Measurements from ENCODE around the gene CPNE4. TPM values are rescaled to one million over a fixed set of nuclear protein-coding genes. Genes with fewer than 3 reads are reported as not detected.

CPNE4 gene
- total RNA-seq, 1 donor from 2014 or later = not detected

DNA sequence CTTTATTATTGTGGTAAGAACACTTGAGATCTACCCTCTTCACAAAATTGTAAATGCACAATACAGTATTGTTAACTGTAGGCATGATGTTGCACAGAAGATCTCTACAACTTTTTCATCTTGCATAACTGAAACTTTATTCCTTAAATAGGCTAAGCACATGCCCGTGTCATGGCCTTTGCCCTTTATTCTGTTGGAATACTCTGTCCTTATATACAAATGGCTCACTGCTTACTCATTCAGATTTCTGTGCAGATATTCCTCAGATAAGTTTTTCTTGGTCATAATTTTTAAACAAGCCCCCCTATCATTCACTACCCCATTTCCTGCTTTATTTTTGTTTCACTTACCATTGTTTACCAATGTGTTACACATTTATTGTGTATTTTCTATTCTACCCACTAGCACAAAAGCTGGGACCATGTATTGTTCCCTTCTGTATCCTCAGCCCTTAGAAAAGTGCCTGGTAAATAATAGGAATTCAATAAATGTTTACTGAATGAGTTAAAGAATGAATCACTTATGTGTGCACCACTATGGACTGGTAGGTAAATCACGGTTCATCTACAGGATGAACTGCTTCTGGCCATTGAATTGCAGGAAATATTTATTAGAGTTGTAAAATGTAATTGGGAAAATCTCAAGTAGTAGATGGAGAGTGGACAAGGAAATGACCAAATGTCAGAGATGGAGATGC lies 151.0 kb downstream of the CPNE4 start:
- intact Hi-C loops (cut with micrococcal nuclease) = no loop called here

DNA sequence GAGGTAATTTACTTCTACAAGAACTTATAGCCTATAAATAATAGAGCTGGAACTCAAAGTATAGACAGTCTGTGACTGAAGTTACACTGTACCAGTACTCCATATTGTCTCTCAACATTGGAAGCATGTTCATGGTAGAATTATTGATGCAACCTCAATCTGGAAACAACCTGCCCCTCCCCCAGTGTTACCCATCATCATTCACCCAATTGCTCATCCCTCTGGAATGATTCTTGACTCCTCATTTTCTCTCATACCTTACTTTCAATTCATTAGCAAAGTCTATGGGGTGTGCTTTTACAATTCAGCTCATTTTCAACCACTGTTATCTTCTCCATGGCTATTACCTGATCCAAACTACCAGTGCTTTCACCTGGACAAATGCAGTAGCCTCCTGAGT lies 151.7 kb downstream of the CPNE4 start:
- intact Hi-C loops (cut with micrococcal nuclease) = no loop called here

DNA sequence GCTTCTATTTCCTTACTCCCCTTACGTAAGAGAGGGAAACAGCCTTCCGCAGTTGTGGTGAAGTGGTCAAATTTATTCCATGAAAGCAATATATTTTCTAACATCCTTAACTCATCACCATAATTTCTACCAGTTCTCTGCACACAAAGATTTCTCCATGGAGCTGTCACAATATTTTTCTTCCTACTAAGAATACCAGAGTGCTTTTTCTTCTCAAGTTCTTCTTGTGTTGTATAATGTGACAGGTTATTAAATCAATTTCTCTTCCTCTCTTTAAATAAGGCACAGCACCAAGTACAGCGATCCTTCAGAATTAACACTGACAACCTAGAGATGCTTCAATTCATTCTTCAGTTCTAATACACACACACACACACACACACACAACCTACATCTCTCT lies 153.0 kb downstream of the CPNE4 start:
- intact Hi-C loops (cut with micrococcal nuclease) = no loop called here

DNA sequence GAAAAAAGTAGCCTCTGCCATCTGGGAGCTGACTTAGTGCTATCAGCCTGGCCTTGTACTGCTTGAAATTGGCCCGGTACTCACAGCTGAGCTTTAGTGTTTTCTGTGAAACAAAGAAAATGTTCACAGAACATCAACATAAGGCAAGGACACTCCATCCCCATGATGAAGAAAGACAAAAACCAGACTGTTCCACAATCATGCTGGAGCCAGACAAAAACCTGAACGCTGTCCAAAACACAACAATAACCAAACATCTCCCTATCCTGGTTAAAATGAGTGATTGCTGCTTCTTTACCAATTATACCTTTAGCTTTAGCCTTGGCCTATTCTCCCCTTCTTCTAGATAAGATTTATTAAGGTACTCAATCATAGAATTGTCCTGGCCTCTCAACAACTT lies 153.9 kb downstream of the CPNE4 start:
- intact Hi-C loops (cut with micrococcal nuclease) = no loop called here

DNA sequence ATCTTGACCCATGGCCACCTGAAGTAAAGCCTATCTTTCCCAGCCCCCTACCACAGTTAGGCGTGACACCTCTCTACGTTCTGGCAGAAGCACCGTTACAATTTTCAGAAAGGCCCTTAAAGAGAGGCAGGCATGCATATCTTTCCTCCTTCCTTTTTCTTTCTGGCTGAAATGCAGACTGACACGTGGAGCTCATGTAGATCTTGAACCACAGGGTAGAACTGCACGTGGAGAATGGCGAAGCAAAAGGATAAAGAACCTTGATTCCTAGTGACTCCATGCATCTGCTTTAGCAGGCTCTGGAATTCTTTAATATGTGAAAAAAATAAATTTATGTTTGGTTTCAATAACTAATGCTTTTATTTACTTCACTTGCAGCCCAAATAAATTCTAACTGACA lies 166.6 kb downstream of the CPNE4 start:
- intact Hi-C loops (cut with micrococcal nuclease) = no loop called here

DNA sequence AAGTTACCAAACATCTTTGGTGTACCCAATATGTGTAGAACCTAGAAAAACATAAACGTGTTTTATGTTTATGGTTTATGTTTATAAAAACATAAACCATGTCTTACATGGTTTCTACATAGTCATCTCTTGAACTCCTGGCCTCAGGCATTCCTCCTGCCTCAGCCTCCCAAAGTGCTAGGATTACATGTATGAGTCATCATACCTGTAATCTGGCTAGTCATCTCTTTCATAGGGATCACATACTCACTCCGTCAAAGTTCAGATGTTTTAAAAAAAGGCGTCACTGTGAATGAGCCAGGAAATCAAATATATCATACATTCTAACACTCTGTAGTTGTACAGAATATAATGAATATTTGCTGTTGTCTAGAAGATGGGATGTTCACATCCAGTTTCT lies 178.6 kb downstream of the CPNE4 start:
- intact Hi-C loops (cut with micrococcal nuclease) = no loop called here

DNA sequence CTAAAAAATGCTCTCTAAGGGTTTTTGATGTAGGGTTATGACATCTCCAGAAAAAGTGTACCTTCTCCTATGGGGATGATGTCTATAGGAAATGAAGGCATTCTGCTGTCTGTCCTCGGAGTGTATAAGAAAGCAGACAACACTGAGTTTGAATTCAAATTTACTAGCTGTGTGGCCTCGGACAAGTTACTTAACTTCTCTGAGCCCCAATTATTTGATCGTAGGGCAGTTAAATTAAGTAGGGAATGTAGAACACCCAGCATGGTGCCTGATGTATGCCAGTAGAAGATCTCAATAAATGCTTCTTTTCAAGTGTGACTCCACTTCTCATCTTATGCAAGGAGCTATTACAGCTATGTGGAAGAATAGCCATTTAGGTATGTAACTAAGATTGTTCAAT lies 184.6 kb downstream of the CPNE4 start:
- intact Hi-C loops (cut with micrococcal nuclease) = no loop called here

DNA sequence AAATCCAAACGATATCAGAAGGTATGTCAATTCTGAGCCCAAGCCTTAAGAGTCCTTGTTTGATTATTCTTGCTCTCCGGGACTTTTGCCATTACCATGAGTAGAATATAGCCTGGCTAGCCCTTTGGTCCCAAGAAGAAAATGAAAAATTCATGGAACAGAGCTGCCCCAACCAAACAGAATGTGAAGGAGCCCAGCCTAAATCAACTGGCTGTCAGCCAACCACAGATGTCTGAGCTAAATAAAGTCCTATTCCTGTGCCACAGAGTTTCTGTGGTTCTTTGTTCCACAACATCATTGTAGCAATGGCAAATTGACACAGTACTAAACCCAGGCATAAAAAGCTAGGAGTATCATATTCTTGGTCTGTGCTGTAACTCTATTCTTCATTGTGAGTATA lies 185.2 kb downstream of the CPNE4 start:
- intact Hi-C loops (cut with micrococcal nuclease) = no loop called here

DNA sequence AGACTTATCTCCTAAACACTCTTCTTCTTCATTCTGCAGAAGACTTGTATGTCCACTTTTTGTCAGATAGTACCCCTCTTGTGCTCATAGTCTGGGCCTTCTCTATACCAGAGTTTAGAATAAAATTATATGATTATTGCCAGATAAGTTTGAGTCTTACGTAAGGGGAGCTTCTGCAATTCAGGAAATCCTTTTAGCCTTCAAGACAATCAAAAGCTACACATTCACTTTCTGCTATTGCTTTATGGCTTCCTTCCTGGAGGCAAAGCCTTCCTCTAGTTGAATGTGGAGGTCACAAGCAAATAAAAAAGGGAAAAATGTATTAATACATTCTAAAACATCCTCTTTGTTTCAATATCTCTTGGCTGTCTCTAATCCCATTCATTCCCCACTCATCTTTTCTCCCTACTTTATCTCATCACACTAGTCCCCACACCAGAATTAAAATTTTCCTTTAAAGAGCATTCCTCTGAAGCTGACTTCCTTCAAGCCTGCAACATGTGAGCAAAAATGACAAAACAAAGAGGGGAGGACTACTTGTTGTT lies 186.8 kb downstream of the CPNE4 start:
- intact Hi-C loops (cut with micrococcal nuclease) = no loop called here

DNA sequence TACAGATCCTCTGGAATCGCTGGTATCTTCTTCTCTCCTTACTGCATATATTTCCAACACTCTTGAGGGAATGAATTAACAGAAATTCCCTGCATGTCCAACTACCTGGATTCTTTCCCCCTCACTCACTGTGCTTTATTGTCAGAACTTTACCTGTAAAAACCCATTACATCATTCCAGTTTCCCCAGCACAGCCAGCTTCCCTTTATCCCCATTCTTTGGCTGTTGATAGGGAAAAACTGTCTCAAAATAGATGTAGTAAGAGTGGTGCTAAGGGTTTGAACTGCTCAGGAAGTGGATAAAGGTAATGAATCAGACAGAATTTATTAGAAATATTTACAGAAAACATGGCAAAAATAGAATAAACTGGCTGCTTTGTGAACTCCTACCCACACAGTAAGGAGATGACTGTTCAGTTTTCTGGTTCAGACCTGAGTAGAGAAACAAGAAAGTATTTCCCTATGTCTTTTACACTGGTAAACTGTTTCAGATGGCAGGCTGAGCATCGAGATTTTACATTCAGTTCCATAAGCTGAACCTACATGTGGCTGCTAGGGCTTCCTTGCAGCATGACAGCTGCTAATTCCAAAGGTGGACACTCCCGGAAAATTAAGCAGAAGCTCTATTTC lies 188.4 kb downstream of the CPNE4 start:
- intact Hi-C loops (cut with micrococcal nuclease) = no loop called here

DNA sequence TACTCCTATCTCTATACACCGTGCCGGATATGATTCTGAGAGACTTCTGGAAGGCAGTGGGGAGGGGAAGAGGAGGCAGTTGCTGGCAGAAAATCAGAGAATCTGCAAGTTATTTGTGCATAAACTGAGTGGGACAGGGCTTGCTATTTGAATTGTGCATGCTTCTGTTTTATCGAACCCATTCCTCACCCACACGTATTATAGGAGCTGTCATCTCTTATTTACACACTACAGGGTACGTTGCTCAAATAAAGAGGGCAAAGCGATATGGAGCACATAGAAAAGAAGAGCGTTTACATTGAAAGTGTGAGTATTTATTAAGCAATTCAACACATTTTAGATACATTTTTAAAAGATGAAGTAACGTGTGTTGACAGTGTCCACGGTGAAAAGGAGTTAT lies 191.6 kb downstream of the CPNE4 start:
- intact Hi-C loops (cut with micrococcal nuclease) = no loop called here

DNA sequence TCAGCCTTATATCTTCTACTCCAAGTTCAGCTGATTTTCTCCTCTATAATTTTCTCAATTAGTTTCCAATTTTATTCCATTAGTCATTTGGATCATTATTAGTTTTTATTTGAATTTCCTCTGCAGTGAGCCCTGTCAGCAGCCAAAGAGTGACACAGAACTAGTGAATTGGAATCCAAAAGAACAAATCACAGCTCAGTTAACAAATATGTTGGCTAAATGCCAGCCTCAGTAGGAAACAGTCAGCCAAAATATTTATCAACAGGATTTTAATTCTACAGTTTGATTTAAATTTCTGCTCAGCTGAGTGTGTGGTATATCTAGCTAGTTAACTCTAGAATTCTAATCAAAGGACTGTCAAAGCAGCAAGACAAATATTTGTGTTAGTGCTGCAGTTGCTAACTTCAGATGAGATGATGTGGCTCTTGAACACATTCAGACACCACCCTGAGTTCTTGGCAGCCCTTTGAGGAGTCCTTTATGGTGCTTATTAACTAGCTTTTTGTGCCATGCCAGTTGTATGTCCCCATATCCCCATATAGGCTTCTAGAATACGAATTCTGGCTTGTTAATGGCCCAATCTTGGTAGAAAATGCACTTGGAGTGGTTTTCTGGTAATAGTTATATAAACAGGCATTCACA lies 194.5 kb downstream of the CPNE4 start:
- intact Hi-C loops (cut with micrococcal nuclease) = no loop called here

DNA sequence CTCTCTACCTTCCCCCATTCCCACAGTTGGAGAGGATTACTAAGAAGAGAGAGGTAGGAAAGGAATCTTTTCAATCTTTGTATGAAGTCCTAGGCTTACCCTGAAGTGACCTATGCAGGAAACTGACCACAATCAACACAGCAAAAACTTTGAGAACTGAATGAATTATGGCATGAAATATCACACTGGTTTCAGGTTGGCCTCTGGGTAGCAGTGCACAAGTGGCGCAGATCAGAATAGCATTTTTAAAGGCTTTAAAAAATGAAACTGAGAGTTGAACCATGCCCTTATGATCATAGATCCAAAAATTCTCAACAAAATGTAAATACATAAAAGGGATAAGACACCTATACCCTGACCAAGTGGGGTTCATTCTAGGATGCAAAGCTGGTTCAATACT lies 198.9 kb downstream of the CPNE4 start:
- intact Hi-C loops (cut with micrococcal nuclease) = no loop called here

DNA sequence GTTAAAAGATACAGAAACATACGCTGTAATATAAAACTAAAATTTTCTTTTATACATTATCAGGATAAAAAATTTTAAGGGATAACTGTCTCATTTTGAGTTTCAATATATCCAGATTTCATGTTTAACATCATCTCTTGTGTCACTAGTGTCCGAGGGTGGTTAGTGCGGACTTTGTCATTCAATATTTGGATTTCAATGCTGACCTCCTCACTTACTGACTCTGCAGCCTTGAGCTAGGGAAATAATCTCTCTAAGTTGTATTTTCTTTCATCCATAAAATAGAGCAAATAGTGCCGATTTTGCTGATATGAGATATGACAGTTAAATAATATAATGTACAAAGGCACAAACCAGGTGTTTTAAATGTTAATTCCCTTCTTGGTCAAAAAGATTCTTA lies 203.2 kb downstream of the CPNE4 start:
- intact Hi-C loops (cut with micrococcal nuclease) = no loop called here

DNA sequence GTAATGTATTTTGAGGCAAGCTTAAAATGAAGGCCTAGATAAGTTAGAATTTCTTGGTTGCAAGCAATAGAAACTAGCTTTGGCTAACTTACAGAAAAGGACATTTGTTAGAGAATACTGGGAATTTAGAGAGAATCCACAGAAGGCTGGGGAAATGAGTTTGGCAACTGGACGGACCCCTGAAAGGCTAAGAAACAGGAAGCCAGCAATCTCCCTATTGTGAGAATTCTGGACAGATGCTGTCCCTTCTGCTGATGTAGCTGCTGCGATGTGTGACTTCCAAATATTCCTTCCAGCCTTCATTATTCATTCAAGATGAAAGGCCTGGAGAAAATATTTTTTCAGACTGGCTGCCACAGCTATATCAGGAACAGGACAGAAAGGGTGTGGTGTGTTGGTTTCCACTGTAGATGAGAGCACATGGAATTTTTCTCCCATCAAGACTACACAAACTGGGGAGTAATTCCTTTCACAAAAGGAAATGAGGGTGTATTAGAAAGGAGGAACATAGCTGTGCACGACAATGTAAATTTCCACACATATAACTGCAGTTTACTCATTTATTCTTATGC lies 213.5 kb downstream of the CPNE4 start:
- intact Hi-C loops (cut with micrococcal nuclease) = no loop called here

DNA sequence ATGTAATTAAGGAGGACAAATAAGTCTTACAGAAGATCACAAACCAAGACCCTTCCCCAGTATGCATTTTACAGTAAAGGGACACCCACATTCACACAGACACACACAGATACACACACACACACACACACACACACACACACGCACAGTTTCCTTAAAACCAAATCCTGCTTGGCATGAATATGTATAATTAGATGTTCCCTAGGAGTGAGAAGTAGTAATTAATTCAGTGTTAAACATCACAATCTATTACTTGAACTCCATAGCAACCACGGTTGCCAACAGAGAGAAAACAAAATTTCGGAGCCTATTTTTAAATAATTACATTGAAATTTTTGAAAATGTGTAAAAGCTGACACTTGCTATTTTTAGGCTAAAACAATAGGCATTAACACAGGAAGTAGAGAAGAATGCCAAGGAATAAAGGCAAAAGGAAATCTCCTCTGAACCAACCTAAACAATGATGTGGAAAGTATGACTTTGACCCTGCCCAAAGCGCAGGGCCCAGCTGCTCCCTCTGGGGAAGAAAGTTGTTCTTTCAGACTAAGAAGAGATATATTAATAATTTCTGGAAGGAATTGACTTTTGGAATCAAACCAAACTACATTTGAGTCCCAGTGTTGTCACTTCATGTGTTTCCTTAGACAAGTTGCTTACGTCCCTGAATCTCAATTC lies 215.3 kb downstream of the CPNE4 start:
- intact Hi-C loops (cut with micrococcal nuclease) = no loop called here

DNA sequence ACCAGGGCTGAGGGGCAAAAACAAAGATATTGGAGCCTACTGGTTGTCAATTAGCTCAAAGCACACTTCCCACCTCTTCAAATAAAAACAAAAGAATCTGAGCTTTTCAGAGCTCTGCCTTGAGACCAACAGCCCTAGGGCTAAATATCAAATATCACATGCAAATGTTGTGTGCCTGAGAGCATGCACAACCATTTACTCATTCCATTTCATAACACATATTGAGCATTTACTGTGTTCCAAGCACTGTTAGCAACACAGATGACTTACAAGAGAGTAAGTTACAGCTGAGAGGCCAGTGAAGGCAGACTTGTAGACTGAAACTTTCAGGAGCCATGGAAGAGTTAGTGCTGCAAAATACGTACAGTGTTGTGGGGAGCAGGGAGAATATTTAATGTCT lies 222.4 kb downstream of the CPNE4 start:
- intact Hi-C loops (cut with micrococcal nuclease) = no loop called here

DNA sequence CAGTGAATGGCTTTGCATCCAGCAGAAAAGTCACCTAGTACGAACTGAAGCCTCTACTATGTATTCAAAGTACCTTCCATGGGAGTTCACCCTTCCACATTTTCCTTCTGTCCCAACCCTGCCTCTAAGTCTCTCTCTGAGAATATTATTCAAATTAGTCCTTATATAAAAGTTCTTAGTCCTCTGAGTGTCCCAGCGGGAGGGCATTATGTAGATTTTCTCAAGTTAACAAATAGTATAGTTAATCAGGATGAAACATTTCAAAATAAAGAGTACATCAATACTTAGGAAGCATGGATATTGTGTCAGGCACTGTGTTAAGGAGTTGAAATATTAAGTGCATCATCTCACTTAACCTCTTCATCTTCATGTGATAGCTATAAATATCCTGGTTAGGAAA lies 223.3 kb downstream of the CPNE4 start:
- intact Hi-C loops (cut with micrococcal nuclease) = no loop called here

DNA sequence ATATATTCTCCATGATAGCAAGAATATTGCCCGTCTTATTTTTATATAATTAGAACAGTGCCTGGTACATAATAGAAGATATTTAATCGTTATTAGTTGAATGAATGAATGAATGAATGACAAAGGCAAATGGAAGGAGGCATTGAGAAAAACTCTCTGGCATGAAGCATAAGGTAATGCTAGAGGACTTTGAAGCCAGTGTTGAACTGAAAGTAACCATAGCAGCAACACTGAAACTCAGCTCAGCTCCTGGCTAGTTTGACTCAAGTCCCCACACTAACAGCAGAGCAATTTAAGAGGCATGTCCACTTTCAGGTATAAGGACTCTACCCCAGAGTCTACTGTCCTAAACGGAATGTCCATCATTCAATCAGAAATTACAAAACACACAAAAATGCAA lies 227.0 kb downstream of the CPNE4 start:
- intact Hi-C loops (cut with micrococcal nuclease) = no loop called here

DNA sequence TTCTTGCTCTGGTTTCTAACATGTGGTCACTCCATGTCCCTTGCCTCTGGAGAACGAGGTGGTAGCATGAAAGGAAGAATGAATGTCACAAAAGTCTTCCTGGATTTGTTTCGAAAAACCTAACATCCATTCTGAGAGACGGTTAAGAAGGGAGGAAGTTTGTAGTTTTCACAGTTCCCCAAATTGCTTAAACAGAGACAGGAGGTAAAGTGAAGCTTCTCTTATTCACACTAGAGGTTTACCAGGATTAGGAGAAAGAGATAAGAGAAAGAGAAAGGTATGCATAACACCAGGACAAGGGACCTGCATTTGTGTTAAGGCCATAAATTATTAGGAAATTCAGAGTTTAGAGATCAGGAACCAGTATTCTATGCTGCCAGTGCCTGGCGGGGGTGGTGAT lies 228.1 kb downstream of the CPNE4 start:
- intact Hi-C loops (cut with micrococcal nuclease) = no loop called here

DNA sequence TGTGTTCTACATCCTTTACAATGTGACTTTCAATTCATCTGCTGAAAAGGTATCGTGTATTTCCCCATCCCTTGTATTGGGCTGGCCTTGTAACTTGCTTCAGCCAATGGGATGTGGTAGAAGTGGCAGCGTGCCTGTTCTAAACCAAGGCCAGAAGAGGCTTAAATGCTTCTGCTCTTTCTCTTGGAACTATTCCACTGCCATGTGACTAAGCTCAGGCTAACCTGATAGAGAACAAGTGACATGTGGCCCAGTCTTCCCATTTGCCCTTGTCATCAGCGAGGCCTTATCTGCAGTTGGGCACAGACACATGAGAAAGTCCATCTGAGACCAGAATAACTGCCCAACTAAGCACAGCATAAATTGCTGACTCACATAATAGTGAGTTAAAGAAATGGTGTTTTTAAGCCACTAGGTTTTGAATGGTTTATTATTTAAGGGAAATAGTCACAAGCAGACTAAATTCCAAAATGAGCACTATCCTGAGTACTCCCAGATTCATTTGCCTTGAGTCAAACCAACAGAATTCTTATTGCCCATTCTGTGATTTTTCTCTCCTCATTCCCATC lies 230.2 kb downstream of the CPNE4 start:
- intact Hi-C loops (cut with micrococcal nuclease) = no loop called here
